A549 treated with CORT108297 at 1 μM for 4 hours (cell line): Measurements from ENCODE around the gene ZIK1. TPM values are rescaled to one million over a fixed set of nuclear protein-coding genes. Genes with fewer than 3 reads are reported as not detected.

Experiments used
- total RNA-seq: library from RNA; stranded (reverse); fragments of 200-300 nt; extraction: Qiagen RNA extraction; gene quantifications from 5 replicates; pipeline ENCODE4 v1.2.3, GENCODE V29; 2022

ZIK1 gene
- not detected in 5 replicates for total RNA-seq

DNA sequence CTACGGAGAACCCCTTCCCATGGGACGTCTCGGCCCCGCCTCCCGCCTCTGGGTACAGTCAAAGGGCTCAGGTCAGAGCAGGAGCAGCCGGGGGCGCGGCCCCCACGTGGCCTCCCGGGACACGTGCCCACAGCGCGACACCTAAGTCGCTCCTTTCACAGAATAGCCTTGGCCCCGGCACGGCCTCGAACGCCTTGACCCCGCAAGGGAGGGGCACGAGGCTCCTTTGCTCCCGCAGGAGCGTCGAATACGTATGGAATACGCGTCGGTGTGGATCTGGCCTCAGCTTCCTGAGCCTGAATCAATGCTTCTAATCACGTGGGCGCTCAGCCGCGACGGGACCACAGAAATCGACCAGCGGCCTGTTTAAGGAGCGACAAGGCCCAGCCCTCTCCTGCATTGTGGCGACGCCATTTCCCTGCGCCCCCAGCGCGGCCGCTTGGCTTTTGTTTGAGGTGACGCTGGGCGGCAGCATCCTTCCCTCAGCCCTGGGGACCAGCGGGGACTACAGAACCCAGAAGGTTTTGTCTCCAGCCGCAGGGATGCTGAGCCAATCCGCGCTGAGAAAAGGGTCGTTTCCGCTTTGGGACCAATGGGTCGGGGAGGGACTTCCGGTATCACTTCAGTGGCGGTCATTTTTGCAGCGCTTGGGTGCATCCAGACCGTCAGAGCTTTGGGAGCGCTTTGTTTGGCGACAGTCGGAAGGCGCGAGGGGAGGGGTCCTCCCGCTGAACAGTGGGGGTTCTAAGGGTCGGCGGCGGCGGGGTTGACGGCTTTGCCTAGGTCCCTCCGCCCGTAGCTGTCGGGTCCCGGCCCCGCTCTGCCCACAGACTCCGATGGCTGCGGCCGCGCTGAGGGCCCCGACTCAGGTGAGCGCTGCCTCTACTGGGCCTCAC lies at the start of gene ZIK1:
Gene ZIK1 (plus strand): TSS at position 625 of the 896 bp plus-strand sequence. CDS start 212 bp downstream, at position 837.

GRCh38 chr19:57559404-57560025 lies 24.4 kb upstream of the ZIK1 start, which contains the start of gene ZNF550:
Gene ZNF550, minus strand, starts transcription at chr19:57559863. Its CDS starts 181 bp downstream, at chr19:57559682.

DNA sequence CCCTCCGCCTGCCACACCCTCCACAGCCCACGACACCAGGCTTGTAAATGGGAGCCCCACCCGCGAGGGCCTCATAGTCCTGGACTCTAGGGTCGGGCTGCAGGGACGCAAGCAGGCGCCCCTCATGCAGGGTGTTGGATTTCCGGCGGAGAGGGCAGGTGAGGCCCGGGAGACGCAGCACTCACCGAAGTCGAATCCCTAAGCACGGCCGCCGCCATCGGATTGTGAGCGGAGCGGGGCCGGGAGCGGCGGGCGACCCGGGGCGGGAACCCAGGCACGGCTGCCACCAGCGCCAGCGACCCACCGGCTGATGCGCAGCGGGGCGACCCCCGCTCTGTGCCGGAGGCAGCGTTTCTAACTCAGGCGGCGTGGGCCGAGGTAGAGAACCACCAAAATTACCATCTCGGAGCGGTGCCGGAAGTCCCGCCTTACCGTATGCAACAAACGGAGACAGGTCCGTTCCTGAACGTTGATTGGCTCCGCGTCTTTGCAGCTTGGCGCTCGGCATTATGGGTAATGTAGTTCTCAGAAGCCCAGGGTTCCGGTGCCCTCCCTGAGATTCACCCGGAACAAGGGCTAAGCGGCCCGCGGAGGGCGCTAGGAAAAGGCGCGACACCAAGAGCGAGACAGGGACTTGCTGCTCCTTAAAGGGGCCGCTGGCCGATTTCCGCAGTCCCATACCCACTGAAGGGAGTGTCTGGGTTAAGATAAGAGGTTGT lies 5.3 kb upstream of the ZIK1 start, which contains the start of gene ZNF416:
Gene ZNF416 (minus strand): TSS at position 425 of the 719 bp plus-strand sequence. CDS start 207 bp downstream, at position 218.

DNA sequence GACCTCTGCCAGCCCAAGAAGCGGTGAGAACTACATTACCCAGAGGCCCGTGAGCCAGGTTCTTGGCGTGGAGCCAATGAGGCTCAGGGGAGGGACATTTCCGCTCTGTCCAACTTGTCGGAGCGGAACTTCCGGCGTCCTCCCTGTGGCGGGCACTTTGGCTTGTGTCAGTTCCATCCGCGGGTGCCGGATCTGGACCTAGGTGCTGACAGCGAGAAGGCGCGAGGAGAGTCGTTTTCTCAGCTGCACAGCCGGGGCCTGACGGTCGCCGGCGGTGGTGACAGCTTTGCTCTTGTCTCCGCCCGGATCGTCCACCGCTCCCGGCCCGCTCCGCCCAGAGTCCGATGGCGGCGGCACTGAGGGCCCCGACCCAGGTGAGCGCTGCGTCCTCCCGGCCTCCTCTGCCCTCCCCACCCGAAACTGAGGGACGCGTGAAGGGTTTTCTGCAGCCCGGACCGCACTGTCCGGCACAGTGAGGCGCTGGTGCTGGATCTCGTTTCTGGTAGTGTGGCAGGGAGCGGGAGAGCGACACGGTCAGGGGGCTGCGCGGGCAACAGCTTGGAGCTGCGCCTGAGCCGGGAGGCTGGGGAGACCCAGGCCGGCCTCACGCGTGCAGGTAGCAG lies 15.9 kb downstream of the ZIK1 start, which contains the start of gene ZNF530:
Gene ZNF530 (plus strand): TSS at position 125 of the 623 bp plus-strand sequence. CDS start 4,461 bp downstream, outside the sequence.

GRCh38 chr19:57613941-57614743 lies 30.2 kb downstream of the ZIK1 start, which contains the start of gene ZNF134:
Gene ZNF134, plus strand, starts transcription at chr19:57614242. Its CDS starts 5,227 bp downstream, at chr19:57619469.

DNA sequence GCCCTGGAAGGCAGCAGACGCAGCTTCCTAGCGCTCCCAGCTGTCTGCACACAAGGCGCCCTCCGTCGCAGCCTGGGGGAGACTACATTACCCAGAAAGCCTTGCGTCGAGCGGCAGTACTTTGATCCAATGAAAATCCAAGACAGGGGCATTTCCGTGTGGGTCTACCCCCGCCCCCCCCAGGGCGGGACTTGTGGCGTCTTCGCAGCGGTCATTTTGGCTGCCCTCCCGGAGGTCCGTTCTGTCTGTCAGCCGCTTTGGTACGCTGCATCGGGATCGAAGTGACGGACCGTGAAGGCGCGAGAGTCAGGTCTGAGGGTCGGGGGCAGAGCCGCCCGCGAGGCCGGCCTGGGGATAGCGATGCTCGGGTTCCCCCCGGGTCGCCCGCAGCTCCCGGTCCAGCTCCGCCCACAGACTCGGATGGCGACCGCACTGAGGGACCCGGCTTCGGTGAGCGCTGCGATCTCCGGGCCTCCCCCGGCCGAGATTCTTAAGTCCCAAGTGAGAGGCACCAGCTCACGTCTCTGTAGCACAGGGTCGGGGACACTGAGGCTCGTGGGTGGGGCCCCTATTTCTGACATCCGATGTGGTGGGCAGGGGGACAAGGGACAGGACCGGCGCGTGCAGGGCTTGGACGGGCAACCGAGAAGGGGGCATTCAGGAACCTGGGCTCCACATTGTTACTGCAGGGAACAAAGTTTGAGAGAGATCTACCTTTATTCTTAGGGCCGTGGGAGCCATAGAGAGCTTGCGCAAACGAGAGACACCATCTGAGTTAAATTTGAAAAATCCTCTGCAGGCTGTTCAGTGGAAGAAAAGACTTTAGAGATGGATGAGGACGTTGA lies 49.3 kb downstream of the ZIK1 start, which contains the start of gene ZNF211:
Gene ZNF211 (plus strand): TSS at position 182 of the 845 bp plus-strand sequence. CDS start 179 bp downstream, at position 361.

Other genes starting within 250 kb of the ZIK1 start
- 1.9 to 2.4 TPM (median 2.1 TPM) in 5 replicates for gene ZNF304, start 232.9 kb upstream of the ZIK1 start, total RNA-seq
- gene TRAPPC2B, start 220.6 kb upstream of the ZIK1 start, total RNA-seq, result 14.9 to 16.4 TPM (median 15.4 TPM) in 5 replicates
- 1.1 to 1.9 TPM (median 1.6 TPM) in 5 replicates for gene ZNF547, start 220.6 kb upstream of the ZIK1 start, total RNA-seq
- 3.5 to 4.4 TPM (median 4.1 TPM) in 5 replicates for gene ZNF548, start 194.3 kb upstream of the ZIK1 start, total RNA-seq
- gene ZNF17, start 173.0 kb upstream of the ZIK1 start, total RNA-seq, result 3.9 to 6.7 TPM (median 5.0 TPM) in 5 replicates
- 13.7 to 16.8 TPM (median 16.0 TPM) in 5 replicates for gene ZNF749, start 148.8 kb upstream of the ZIK1 start, total RNA-seq
- gene VN1R1, start 127.0 kb upstream of the ZIK1 start, total RNA-seq, result 0.05 to 0.07 TPM (median 0.07 TPM) in 4 of 5 replicates, not detected in the other
- gene ZNF772, start 106.6 kb upstream of the ZIK1 start, total RNA-seq, result 0.90 to 1.7 TPM (median 1.4 TPM) in 5 replicates
- gene ZNF419, start 96.4 kb upstream of the ZIK1 start, total RNA-seq, result 5.6 to 8.0 TPM (median 6.6 TPM) in 5 replicates
- gene ZNF773, start 84.2 kb upstream of the ZIK1 start, total RNA-seq, result 3.9 to 6.3 TPM (median 4.6 TPM) in 5 replicates
- 1.5 to 1.9 TPM (median 1.7 TPM) in 5 replicates for gene ZNF549, start 56.8 kb upstream of the ZIK1 start, total RNA-seq
- 2.8 to 4.1 TPM (median 3.8 TPM) in 5 replicates for gene ZNF550, start 24.3 kb upstream of the ZIK1 start, total RNA-seq
- 3.5 to 4.3 TPM (median 4.3 TPM) in 5 replicates for gene ZNF416, start 5.2 kb upstream of the ZIK1 start, total RNA-seq
- gene ZNF530, start 15.7 kb downstream of the ZIK1 start, total RNA-seq, result 4.3 to 5.7 TPM (median 4.9 TPM) in 5 replicates
- gene ZNF134, start 30.1 kb downstream of the ZIK1 start, total RNA-seq, result 6.9 to 10.2 TPM (median 8.7 TPM) in 5 replicates
- 5.4 to 6.8 TPM (median 5.9 TPM) in 5 replicates for gene ZNF211, start 49.0 kb downstream of the ZIK1 start, total RNA-seq
- not detected in 5 replicates for gene ZSCAN4, start 84.8 kb downstream of the ZIK1 start, total RNA-seq
- 4.6 to 5.8 TPM (median 5.1 TPM) in 5 replicates for gene ZNF551, start 97.8 kb downstream of the ZIK1 start, total RNA-seq
- not detected in 5 replicates for gene ZNF154, start 125.1 kb downstream of the ZIK1 start, total RNA-seq
- 0.89 to 1.0 TPM (median 0.92 TPM) in 5 replicates for gene ZNF671, start 143.5 kb downstream of the ZIK1 start, total RNA-seq
- 4.6 to 6.6 TPM (median 5.4 TPM) in 5 replicates for gene ZNF776, start 162.7 kb downstream of the ZIK1 start, total RNA-seq
- gene ZNF586, start 185.5 kb downstream of the ZIK1 start, total RNA-seq, result 5.9 to 7.1 TPM (median 6.3 TPM) in 5 replicates
- 4.6 to 5.5 TPM (median 5.2 TPM) in 5 replicates for gene ZNF552, start 230.8 kb downstream of the ZIK1 start, total RNA-seq
- 6.8 to 8.7 TPM (median 7.9 TPM) in 5 replicates for gene ZNF587B, start 246.2 kb downstream of the ZIK1 start, total RNA-seq